ENCODE results near the gene MEGF11. TPM values are rescaled to one million over a fixed set of nuclear protein-coding genes. Genes with fewer than 3 reads are reported as not detected.

MEGF11 gene
- polyA plus RNA-seq, 1 of the 3 experiments (the other 2 are of a cell fraction) = not detected

- Histone ChIP-seq H3K36me3 (replicated peaks in 1 of 2; ENCODE audit: control insufficient read depth in 1 of 2, insufficient read depth in 2 of 2, low read length in 1 of 2) (no peaks in the 10 kb centered on the region), H3K27ac (ENCODE audit: low read depth in 2 of 2, low read length in 1 of 2) (no peak overlapping the region), H3K4me3 (ENCODE audit: low read depth in 2 of 2, low read length in 1 of 2) (no peak overlapping the region), H3K4me1 (ENCODE audit: control insufficient read depth in 1 of 2, insufficient read depth in 2 of 2, low read depth in 1 of 2, low read length in 1 of 2) (peaks cover 0 to 36% of the 10 kb centered on the region in 2 experiments; a peak in 1 of 4 replicates), H4K20me1 (ENCODE audit: insufficient read depth) (no peaks in the 10 kb centered on the region), H3K79me2 (ENCODE audit: insufficient read depth) (no peaks in the 10 kb centered on the region), H2AFZ (ENCODE audit: low read depth) (no peak overlapping the region), H3F3A (replicated peaks; ENCODE audit: insufficient read depth) (no peaks in the 10 kb centered on the region), H3K9ac (no peak overlapping the region), H3K27me3 (ENCODE audit: insufficient read depth) (peaks cover 16% of the 10 kb centered on the region), H3K4me2 (no peak overlapping the region), H3K9me3 (no peaks in the 10 kb centered on the region), H3K9me2 (no peaks in the 10 kb centered on the region)
- CTCF ChIA-PET = no interaction called here
- no peak for TF ChIP-seq RXRA (IDR thresholded peaks at IDR 0.05; ENCODE audit: borderline replicate concordance, low read depth)
- no peak for TF ChIP-seq REST (IDR thresholded peaks at IDR 0.05; ENCODE audit: low read depth, low read length)
- TF ChIP-seq TEAD4 (IDR thresholded peaks at IDR 0.05; ENCODE audit: borderline replicate concordance, insufficient read depth) = no peak
- no peak for TF ChIP-seq TCF12 (IDR thresholded peaks at IDR 0.05)
- TF ChIP-seq NFIC (IDR thresholded peaks at IDR 0.05; ENCODE audit: borderline replicate concordance) = no peak
- TF ChIP-seq FOSL2 (IDR thresholded peaks at IDR 0.05; ENCODE audit: borderline replicate concordance, low read depth) = no peak
- TF ChIP-seq IRF3 (IDR thresholded peaks at IDR 0.05; ENCODE audit: low read depth, low read length) = no peak
- TF ChIP-seq ELF1 (IDR thresholded peaks at IDR 0.05) = no peak
- TF ChIP-seq EP300 (IDR thresholded peaks at IDR 0.05; ENCODE audit: borderline replicate concordance in 1 of 2, low read depth in 1 of 2, low read length in 1 of 2) = no peak
- no peak for TF ChIP-seq MXI1 (IDR thresholded peaks at IDR 0.05; ENCODE audit: low read depth, low read length)
- no peak for TF ChIP-seq MAX (IDR thresholded peaks at IDR 0.05; ENCODE audit: low read depth)
- TF ChIP-seq RAD21 (IDR thresholded peaks at IDR 0.05; ENCODE audit: low read length) = no peak
- TF ChIP-seq GATA2 (CRISPR knock-in tag; IDR thresholded peaks at IDR 0.05) = no peak
- no peak for TF ChIP-seq CTCF (IDR thresholded peaks at IDR 0.05)
- no peak for DNase-seq
- POLR2A ChIA-PET = no interaction called here
- 65% methylated on average over 6 of the region's 6 CpGs for WGBS (ENCODE audit: low lambda C conversion rate)
These were observed 69.1 kb downstream of the MEGF11 start for GRCh38 chr15:66184492-66184891.
